ENCODE data around the gene OTUD6A.

- TF ChIP-seq EZH2 (IDR thresholded peaks at IDR 0.05; ENCODE audit: low read length, missing control alignments) (no peak), CTCF (conservative IDR thresholded peaks at IDR 0.05 in 1 of 2, IDR thresholded peaks at IDR 0.05 in 1 of 2; ENCODE audit: low read depth in 1 of 2, low read length in 2 of 2) (no peak)
Observed at GRCh38 chrX:70087857-70088630, 25.8 kb downstream of the OTUD6A start.

Measured in fibroblast of lung (primary cell).